Endothelial cell of umbilical vein (primary cell): ENCODE data around the gene CEP120. TPM values are rescaled to one million over a fixed set of nuclear protein-coding genes. Genes with fewer than 3 reads are reported as not detected.

ENCODE experiments used
- BruUV-seq: library from RNA; stranded (reverse); fragments of 400-500 nt; replicated peaks from 2 replicates; lab custom pipeline; 2021; lab: Mats Ljungman, UMichigan
- CTCF ChIA-PET: fragments of 300-600, 350-600 bp; sonication (Branson Sonifier 250); formaldehyde crosslinking; loops from one replicate; lab custom pipeline; 2021; ENCODE audit warnings: antibody characterized with exemption, inconsistent platforms; lab: Charles Lee
- POLR2A ChIA-PET: fragments of 300-600, 350-600 bp; sonication (Branson Sonifier 250); formaldehyde crosslinking; loops from one replicate; lab custom pipeline; 2021; ENCODE audit warnings: antibody characterized with exemption, inconsistent platforms; lab: Charles Lee
- DNase-seq: peaks from one replicate; pipeline ENCODE4 v3.0.0-alpha.2; 2011; ENCODE audit warnings: low read depth, low spot score
- FAIRE-seq: peaks from 2 replicates; lab custom pipeline; 2011; peaks lifted over from hg19 to GRCh38; lab: Jason Lieb, UNC
- H2AFZ ChIP-seq: 2 replicates; pipeline ENCODE4 v1.6.0; 2012; ENCODE audit warnings: low read depth, low read length, control low read depth, inconsistent platforms
- H3K27ac ChIP-seq: 2 replicates; pipeline ENCODE4 v1.5.1; 2011; ENCODE audit warnings: low read depth, mild to moderate bottlenecking, control low read depth, low read length, moderate library complexity; ENCODE audit not compliant: insufficient read depth
- H3K27me3 ChIP-seq, 2 experiments: 2 replicates each; pipeline versions ENCODE4 v1.6.0 to v1.6.1; 2011; ENCODE audit warnings: low read length in 2 of 2, mixed read lengths in 1 of 2; ENCODE audit not compliant: control insufficient read depth in 2 of 2, insufficient read depth in 2 of 2
- H3K36me3 ChIP-seq, 2 experiments: 2 replicates in 1 of 2; 3 replicates in 1 of 2; pipeline ENCODE4 v1.5.1; 2011; ENCODE audit warnings: low read length in 2 of 2, mild to moderate bottlenecking in 1 of 2, moderate library complexity in 1 of 2; ENCODE audit not compliant: control insufficient read depth in 2 of 2, insufficient read depth in 2 of 2; ENCODE audit errors: extremely low read depth in 1 of 2
- H3K4me1 ChIP-seq: 3 replicates; pipeline ENCODE4 v1.5.1; 2011; ENCODE audit warnings: mild to moderate bottlenecking, low read length; ENCODE audit not compliant: control insufficient read depth, insufficient read depth; ENCODE audit errors: extremely low read depth
- H3K4me2 ChIP-seq: 2 replicates; pipeline ENCODE4 v1.6.1; 2011; ENCODE audit warnings: low read length, control low read depth, mixed read lengths; ENCODE audit not compliant: insufficient read depth
- H3K4me3 ChIP-seq, 3 experiments: fragments of 200-600 bp in 1 of 3; sonication (generic), shearing (Covaris generic) in 1 of 3; replicated peaks in 1 of 3; 2 replicates each; pipeline ENCODE4 v1.5.1; 2011 to 2016; ENCODE audit warnings: control low read depth in 3 of 3, low read length in 3 of 3, mild to moderate bottlenecking in 2 of 3, inconsistent platforms in 1 of 3, low read depth in 1 of 3, moderate library complexity in 1 of 3; ENCODE audit not compliant: insufficient read depth in 1 of 3
- H3K79me2 ChIP-seq: 2 replicates; pipeline ENCODE4 v1.6.0; 2012; ENCODE audit warnings: low read length, inconsistent platforms; ENCODE audit not compliant: control insufficient read depth, insufficient read depth
- H3K9ac ChIP-seq: replicated peaks from 2 replicates; pipeline ENCODE3; 2011; ENCODE audit warnings: low read length, control low read depth; ENCODE audit not compliant: insufficient read depth; ENCODE audit errors: extremely low read depth
- H3K9me1 ChIP-seq: replicated peaks from 3 replicates; pipeline ENCODE4 v1.6.0; 2011; ENCODE audit warnings: mild to moderate bottlenecking, low read length; ENCODE audit not compliant: control insufficient read depth, insufficient read depth; ENCODE audit errors: extremely low read depth
- H3K9me3 ChIP-seq: replicated peaks from 2 replicates; pipeline ENCODE4 v1.5.1; 2012; ENCODE audit warnings: low read length, inconsistent platforms; ENCODE audit not compliant: control insufficient read depth, insufficient read depth
- H4K20me1 ChIP-seq: replicated peaks from 2 replicates; pipeline ENCODE3; 2011; ENCODE audit warnings: mild to moderate bottlenecking, low read length; ENCODE audit not compliant: control insufficient read depth, insufficient read depth; ENCODE audit errors: extremely low read depth
- CTCF ChIP-seq, 2 donors: IDR thresholded peaks; 1 replicate in 1 of 2; 2 replicates in 1 of 2; pipeline ENCODE4 v1.5.1; 2011; ENCODE audit warnings: low read length in 2 of 2, mild to moderate bottlenecking in 2 of 2, moderate library complexity in 2 of 2, control low read depth in 1 of 2, inconsistent platforms in 1 of 2, low read depth in 1 of 2; ENCODE audit not compliant: insufficient read depth in 1 of 2; ENCODE audit errors: extremely low read depth in 1 of 2
- EZH2 ChIP-seq: IDR thresholded peaks from 2 replicates; pipeline ENCODE4 v1.6.1; 2012; ENCODE audit warnings: borderline replicate concordance, low read depth, mild to moderate bottlenecking, moderate library complexity, low read length, inconsistent platforms; ENCODE audit not compliant: severe bottlenecking
- FOS ChIP-seq: IDR thresholded peaks from 2 replicates; pipeline ENCODE4 v1.6.1; 2011; ENCODE audit warnings: mild to moderate bottlenecking, low read length, moderate library complexity, borderline replicate concordance; ENCODE audit not compliant: insufficient read depth
- GATA2 ChIP-seq: IDR thresholded peaks from 2 replicates; pipeline ENCODE4 v1.7.0; 2011; ENCODE audit warnings: low read depth, mild to moderate bottlenecking, moderate library complexity, mixed read lengths, low read length; ENCODE audit not compliant: insufficient read length, insufficient read depth
- JUN ChIP-seq: IDR thresholded peaks from 2 replicates; pipeline ENCODE4 v1.6.1; 2011; ENCODE audit warnings: borderline replicate concordance, low read depth; ENCODE audit not compliant: insufficient read length, insufficient read depth
- POLR2AphosphoS5 ChIP-seq: IDR thresholded peaks from 2 replicates; pipeline ENCODE4 v1.6.1; 2012; ENCODE audit warnings: low read depth, mild to moderate bottlenecking, control low read depth, low read length, moderate library complexity; ENCODE audit not compliant: insufficient read depth
- dilution Hi-C: fragments of 300-500 bp; cut with MboI; formaldehyde crosslinking; loops from one replicate; pipeline ENCODE4 v1.15.0; 2019; ENCODE audit warnings: low sequenced_read_pairs; ENCODE audit not compliant: extremely low pct_ligation_motif_present
- intact Hi-C: fragments of 100-400 bp; cut with micrococcal nuclease; formaldehyde crosslinking; loops from one replicate; pipeline ENCODE4 v1.10.0; 2022
- polyA plus RNA-seq, 4 experiments: library from polyadenylated mRNA; depleted of rRNA in 3 of 4; stranded (reverse) in 3 of 4; unstranded in 1 of 4; fragments of >200 nt; gene quantifications; 2 replicates each; pipeline versions ENCODE4 v1.2.1 to v1.2.3, GENCODE V29; 2011 to 2012; ENCODE audit warnings: missing spikeins in 1 of 4
- total RNA-seq: library from RNA; stranded (reverse); gene quantifications from 2 replicates; pipeline ENCODE4 v1.2.3, GENCODE V29; 2021

The CEP120 gene
- total and polyA plus RNA-seq, 2 donors (not counting 3 experiments of a cell fraction or from before 2014, with no cell fraction given): 6.6 to 18.8 TPM

- POLR2A ChIA-PET: interaction anchor here (1.0 to 2.5 kb wide), 3 partner anchors 16 to 92 kb away, joined by 3 to 34 read pairs (median 6); partner anchors contain the start of gene CSNK1G3
Measured at GRCh38 chr5:123422433-123423277, 548 bp downstream of the CEP120 start.

More at GRCh38 chr5:123422433-123423277, 548 bp downstream of the CEP120 start:
- no peak for FAIRE-seq
- DNase-seq: peak; percentile 64
- Histone ChIP-seq H3K27me3 (no peaks in the 10 kb centered on the region), H3K79me2 (peaks cover 16% of the 10 kb centered on the region), H3K4me2 (peak overlapping the region; percentile 93), H2AFZ (peak overlapping the region; percentile 95), H4K20me1 (no peaks in the 10 kb centered on the region), H3K4me1 (peaks cover 11% of the 10 kb centered on the region), H3K9me3 (no peaks in the 10 kb centered on the region), H3K9me1 (no peaks in the 10 kb centered on the region), H3K4me3 (peak overlapping the region; percentile 81 to 94 (median 93)), H3K36me3 (no peaks in the 10 kb centered on the region), H3K9ac (peak overlapping the region; percentile 82), H3K27ac (peak overlapping the region; percentile 20)
- BruUV-seq: TSS peak; percentile 39
- dilution Hi-C loops (no loop called here), intact Hi-C loops (loop anchor here (1.0 to 2.0 kb wide), 5 partner anchors 17 to 906 kb away; partner anchors contain the start of gene CSNK1G3)
- CTCF ChIA-PET: interaction anchor here (0.6 to 2.9 kb wide), 39 partner anchors 9 to 923 kb away, joined by 3 to 42 read pairs (median 5); partner anchors contain the start of gene CSNK1G3
- TF ChIP-seq CTCF (IDR thresholded peaks at IDR 0.05; ENCODE audit: extremely low read depth in 1 of 2, insufficient read depth in 1 of 2, low read depth in 1 of 2, low read length in 2 of 2) (no peak), POLR2AphosphoS5 (no peak), GATA2 (no peak), FOS (no peak), EZH2 (no peak), JUN (no peak)
